RWPE1 (cell line): ENCODE measurements around the gene FAT4.
A peak's percentile ranks its signal among the peaks of the same experiment; 100 is the strongest.

Source experiments
- CTCF ChIA-PET: fragments of 350-600 bp; sonication (Branson Sonifier 250); formaldehyde crosslinking; extraction: SDS; loops from one replicate; lab custom pipeline; 2021; lab: Yijun Ruan, JAX
- POLR2A ChIA-PET: fragments of 400-600 bp; formaldehyde crosslinking; extraction: SDS; loops from one replicate; lab custom pipeline; 2020; ENCODE audit warnings: antibody characterized with exemption; ENCODE audit not compliant: low non-redundant PET; lab: Yijun Ruan, JAX
- DNase-seq: peaks from one replicate; pipeline ENCODE4 v3.0.0; 2012; ENCODE audit warnings: low spot score
- H3K27ac ChIP-seq: fragments of 450-650 bp; 2 replicates; pipeline ENCODE4 v1.5.1; 2017
- TF ChIP-seq, protein P1 (sequence below): fragments of 450-650 bp; conservative IDR thresholded peaks from 2 replicates; pipeline ENCODE4 v1.5.1; 2017; ENCODE audit warnings: low read depth, mild to moderate bottlenecking

The FAT4 gene

DNA sequence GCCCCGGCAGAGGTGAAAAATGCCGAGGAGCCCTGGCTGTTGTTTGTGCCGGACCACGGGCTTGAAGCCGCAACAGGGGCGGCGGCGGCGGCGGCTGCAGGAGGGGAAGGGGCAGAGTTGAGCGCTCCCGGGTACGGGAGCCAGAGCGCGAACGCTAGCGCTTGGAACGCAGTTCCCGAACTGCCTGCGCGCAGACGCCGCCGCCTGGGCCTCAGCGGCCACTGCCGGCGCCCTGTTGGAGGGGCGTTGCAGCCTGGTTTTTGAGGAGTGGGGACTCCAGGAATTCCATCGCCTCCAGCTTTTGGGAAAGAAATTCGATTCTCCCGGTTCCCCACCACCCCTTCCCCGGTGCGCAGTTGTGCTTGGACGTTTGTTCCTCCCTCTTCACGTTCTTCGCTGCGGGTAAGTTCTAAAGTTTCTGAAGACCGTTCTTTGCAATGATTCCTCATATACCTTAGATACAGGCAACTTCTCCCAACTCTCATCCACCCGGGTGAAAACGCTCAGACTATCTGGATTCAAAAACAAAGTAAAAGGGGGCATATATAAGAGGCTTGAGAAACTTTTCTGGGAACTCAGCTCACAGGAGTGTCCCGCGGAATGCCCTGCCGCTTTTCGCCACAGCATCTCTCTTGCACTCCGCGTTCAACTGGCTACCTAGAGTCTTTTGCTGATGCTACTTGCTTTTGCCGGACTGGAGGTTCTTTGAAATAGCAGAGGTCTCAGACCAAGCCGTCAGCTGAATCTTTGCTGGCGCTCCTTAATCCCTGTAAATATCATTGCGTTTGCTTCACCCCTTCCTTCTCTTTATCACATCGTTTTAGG lies 1.0 kb downstream of the FAT4 start:
- peak; percentile 31 for DNase-seq
- ChIA-PET CTCF (interaction anchor here (0.6 kb wide), 3 partner anchors 165 to 640 kb away, joined by 3 read pairs; no protein-coding TSS in a partner anchor), POLR2A (interaction anchor here (0.5 kb wide), 1 partner anchor 287 kb away, joined by 4 read pairs; no protein-coding TSS in a partner anchor)
- peak overlapping the region; percentile 81 for H3K27ac ChIP-seq
- TF ChIP-seq, protein P1, sequence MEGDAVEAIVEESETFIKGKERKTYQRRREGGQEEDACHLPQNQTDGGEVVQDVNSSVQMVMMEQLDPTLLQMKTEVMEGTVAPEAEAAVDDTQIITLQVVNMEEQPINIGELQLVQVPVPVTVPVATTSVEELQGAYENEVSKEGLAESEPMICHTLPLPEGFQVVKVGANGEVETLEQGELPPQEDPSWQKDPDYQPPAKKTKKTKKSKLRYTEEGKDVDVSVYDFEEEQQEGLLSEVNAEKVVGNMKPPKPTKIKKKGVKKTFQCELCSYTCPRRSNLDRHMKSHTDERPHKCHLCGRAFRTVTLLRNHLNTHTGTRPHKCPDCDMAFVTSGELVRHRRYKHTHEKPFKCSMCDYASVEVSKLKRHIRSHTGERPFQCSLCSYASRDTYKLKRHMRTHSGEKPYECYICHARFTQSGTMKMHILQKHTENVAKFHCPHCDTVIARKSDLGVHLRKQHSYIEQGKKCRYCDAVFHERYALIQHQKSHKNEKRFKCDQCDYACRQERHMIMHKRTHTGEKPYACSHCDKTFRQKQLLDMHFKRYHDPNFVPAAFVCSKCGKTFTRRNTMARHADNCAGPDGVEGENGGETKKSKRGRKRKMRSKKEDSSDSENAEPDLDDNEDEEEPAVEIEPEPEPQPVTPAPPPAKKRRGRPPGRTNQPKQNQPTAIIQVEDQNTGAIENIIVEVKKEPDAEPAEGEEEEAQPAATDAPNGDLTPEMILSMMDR: peak; percentile 45

DNA sequence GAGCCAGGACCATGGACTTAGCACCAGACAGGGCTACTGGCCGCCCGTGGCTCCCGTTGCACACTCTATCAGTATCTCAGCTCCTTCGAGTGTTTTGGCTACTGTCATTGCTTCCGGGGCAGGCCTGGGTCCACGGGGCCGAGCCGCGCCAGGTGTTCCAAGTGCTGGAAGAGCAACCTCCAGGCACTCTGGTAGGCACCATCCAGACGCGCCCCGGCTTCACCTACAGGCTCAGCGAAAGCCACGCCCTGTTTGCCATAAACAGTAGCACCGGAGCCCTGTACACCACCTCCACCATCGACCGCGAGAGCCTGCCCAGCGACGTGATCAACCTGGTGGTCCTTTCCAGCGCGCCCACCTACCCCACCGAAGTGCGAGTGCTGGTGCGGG lies 1.6 kb downstream of the FAT4 start:
- POLR2A ChIA-PET: no interaction called here
- peak overlapping the region; percentile 81 for H3K27ac ChIP-seq
- CTCF ChIA-PET: no interaction called here
- DNase-seq: peak; percentile 34
- TF ChIP-seq, protein P1: no peak

DNA sequence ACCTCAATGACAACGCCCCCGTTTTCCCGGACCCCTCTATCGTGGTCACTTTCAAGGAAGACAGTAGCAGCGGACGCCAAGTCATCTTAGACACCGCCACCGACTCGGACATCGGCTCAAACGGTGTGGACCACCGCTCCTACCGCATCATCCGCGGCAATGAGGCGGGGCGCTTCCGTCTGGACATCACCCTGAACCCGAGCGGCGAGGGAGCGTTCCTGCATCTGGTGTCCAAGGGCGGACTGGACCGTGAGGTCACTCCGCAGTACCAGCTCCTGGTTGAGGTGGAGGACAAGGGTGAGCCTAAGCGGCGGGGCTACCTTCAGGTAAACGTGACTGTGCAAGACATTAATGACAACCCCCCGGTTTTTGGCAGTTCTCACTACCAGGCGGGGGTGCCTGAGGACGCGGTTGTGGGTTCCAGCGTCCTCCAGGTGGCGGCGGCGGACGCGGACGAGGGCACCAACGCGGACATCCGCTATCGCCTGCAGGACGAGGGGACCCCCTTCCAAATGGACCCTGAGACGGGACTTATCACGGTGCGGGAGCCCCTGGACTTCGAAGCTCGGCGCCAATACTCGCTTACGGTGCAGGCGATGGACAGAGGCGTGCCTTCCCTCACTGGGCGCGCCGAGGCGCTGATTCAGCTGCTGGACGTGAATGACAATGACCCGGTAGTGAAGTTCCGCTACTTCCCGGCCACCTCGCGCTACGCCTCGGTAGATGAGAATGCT lies 2.2 kb downstream of the FAT4 start:
- ChIA-PET CTCF (no interaction called here), POLR2A (no interaction called here)
- DNase-seq: no peak
- TF ChIP-seq, protein P1: peak; percentile 39; the same call in 1 of the 2 replicates
- peak overlapping the region; percentile 81 for H3K27ac ChIP-seq

DNA sequence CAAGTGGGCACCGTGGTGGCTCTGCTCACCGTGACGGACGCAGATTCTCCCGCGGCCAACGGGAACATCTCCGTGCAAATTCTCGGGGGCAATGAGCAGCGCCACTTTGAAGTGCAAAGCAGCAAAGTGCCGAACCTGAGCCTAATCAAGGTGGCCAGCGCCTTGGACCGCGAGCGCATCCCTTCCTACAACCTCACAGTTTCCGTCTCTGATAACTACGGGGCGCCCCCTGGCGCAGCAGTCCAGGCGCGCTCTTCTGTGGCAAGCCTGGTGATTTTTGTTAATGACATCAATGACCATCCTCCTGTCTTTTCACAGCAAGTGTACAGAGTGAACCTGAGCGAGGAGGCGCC lies 2.7 kb downstream of the FAT4 start:
- H3K27ac ChIP-seq: peak overlapping the region; percentile 81
- no peak for DNase-seq
- ChIA-PET POLR2A (no interaction called here), CTCF (no interaction called here)
- TF ChIP-seq, protein P1: peak; percentile 21; the same call in 1 of the 2 replicates

DNA sequence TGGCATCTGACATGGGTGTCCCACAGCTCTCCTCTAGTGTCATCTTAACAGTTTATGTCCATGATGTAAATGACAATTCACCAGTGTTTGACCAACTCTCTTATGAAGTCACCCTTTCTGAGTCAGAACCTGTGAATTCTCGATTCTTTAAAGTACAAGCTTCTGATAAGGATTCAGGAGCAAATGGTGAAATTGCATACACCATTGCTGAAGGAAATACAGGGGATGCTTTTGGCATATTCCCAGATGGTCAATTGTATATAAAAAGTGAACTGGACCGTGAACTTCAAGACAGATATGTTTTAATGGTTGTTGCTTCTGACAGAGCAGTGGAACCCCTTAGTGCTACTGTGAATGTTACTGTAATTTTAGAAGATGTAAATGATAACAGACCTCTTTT lies 4.6 kb downstream of the FAT4 start:
- no peak for DNase-seq
- TF ChIP-seq, protein P1: no peak
- ChIA-PET CTCF (no interaction called here), POLR2A (no interaction called here)
- H3K27ac ChIP-seq: no peak overlapping the region

DNA sequence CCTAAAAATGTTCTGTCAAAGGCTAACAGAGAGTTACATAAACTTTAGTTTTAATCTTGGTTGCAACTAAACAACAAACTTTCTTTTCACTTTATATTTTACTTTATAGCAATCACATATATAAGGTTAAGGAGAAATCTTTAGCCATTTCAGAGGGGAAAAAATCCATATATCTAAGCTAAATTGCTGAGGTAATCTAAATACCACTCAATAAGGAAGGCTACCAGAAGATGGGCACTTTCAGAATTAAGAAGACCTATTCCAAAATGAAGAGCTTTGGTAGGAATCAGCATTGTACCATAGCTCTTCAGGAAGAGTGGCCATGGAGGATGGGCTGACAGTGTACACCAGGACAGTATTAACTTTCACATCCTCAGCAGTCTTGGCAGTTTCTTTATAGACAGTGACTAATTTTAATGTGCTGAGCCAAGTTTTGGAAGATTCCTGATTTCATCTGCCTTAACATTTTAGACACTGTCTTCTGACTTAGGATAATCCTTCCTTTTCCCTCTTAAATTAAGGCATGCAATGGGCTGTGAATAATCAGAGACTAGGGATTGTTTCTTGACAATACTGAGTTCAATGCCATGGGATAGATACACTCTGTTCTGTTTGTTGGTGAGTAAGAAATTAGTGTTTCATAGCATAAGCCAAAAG lies 7.1 kb downstream of the FAT4 start:
- TF ChIP-seq, protein P1: no peak
- no peak overlapping the region for H3K27ac ChIP-seq
- no peak for DNase-seq
- ChIA-PET CTCF (interaction anchor here (0.6 to 0.7 kb wide), 2 partner anchors 12 to 638 kb away, joined by 3 to 4 read pairs; no protein-coding TSS in a partner anchor), POLR2A (no interaction called here)
